MM.1S (cell line): ENCODE data around the gene MYOF.

Experiments
- DNase-seq: peaks from one replicate; pipeline ENCODE4 v3.0.0-alpha.2; 2015
- H2AFZ ChIP-seq: fragments of 300-600 bp; sonication (generic); 2 replicates; pipeline ENCODE4 v1.6.0; 2016; ENCODE audit warnings: antibody characterized with exemption, low read length
- H3F3A ChIP-seq: fragments of 300-600 bp; sonication (generic); 2 replicates; pipeline ENCODE4 v1.6.1; 2016; ENCODE audit warnings: mild to moderate bottlenecking, antibody characterized with exemption, low read length, moderate library complexity, mixed read lengths; ENCODE audit not compliant: insufficient read depth
- H3K27ac ChIP-seq: fragments of 300-600 bp; sonication (generic); 2 replicates; pipeline ENCODE4 v1.5.1; 2016; ENCODE audit warnings: mild to moderate bottlenecking, low read length
- H3K27me3 ChIP-seq: fragments of 300-600 bp; sonication (generic); replicated peaks from 2 replicates; pipeline ENCODE4 v1.6.0; 2016; ENCODE audit warnings: low read length; ENCODE audit not compliant: insufficient read depth
- H3K36me3 ChIP-seq: fragments of 300-600 bp; sonication (generic); replicated peaks from 2 replicates; pipeline ENCODE4 v1.6.1; 2016; ENCODE audit warnings: mild to moderate bottlenecking, low read length, mixed read lengths; ENCODE audit not compliant: insufficient read depth
- H3K4me1 ChIP-seq: fragments of 300-600 bp; sonication (generic); 2 replicates; pipeline ENCODE4 v1.6.1; 2016; ENCODE audit warnings: low read length, mixed read lengths
- H3K4me2 ChIP-seq: fragments of 300-600 bp; sonication (generic); 2 replicates; pipeline ENCODE4 v1.6.0; 2016; ENCODE audit warnings: low read depth, low read length
- H3K4me3 ChIP-seq: fragments of 300-600 bp; sonication (generic); 2 replicates; pipeline ENCODE4 v1.5.1; 2016; ENCODE audit warnings: low read length, mixed read lengths
- H3K79me2 ChIP-seq: fragments of 300-600 bp; sonication (generic); 2 replicates; pipeline ENCODE4 v1.6.1; 2016; ENCODE audit warnings: mixed run types, low read length, mixed read lengths
- H3K9ac ChIP-seq: fragments of 300-600 bp; sonication (generic); 2 replicates; pipeline ENCODE4 v1.6.1; 2016; ENCODE audit warnings: low read length, mixed read lengths
- H3K9me2 ChIP-seq: fragments of 300-600 bp; sonication (generic); replicated peaks from 2 replicates; pipeline ENCODE4 v1.6.1; 2016; ENCODE audit warnings: mild to moderate bottlenecking, low read length, mixed read lengths; ENCODE audit not compliant: insufficient read depth
- H3K9me3 ChIP-seq: fragments of 300-600 bp; sonication (generic); replicated peaks from 2 replicates; pipeline ENCODE4 v1.6.1; 2016; ENCODE audit warnings: mild to moderate bottlenecking, low read length, mixed read lengths; ENCODE audit not compliant: insufficient read depth
- H4K20me1 ChIP-seq: fragments of 300-600 bp; sonication (generic); 2 replicates; pipeline ENCODE4 v1.6.1; 2016; ENCODE audit warnings: mild to moderate bottlenecking, low read length, moderate library complexity, mixed read lengths; ENCODE audit not compliant: insufficient read depth
- EZH2 ChIP-seq: fragments of 300-600 bp; sonication (generic); optimal IDR thresholded peaks from 2 replicates; pipeline ENCODE3; 2017; ENCODE audit warnings: low read depth, mild to moderate bottlenecking, antibody characterized with exemption, low read length, mixed read lengths
- EZH2phosphoT487 ChIP-seq: fragments of 300-600 bp; sonication (generic); IDR thresholded peaks from 2 replicates; pipeline ENCODE4 v1.6.1; 2018; ENCODE audit warnings: antibody characterized with exemption, low read length
- TF ChIP-seq, protein P1 (sequence below): fragments of 300-600 bp; sonication (generic); IDR thresholded peaks from 2 replicates; pipeline ENCODE4 v1.5.1; 2016; ENCODE audit warnings: antibody characterized with exemption, low read length, mixed read lengths

The MYOF gene

DNA sequence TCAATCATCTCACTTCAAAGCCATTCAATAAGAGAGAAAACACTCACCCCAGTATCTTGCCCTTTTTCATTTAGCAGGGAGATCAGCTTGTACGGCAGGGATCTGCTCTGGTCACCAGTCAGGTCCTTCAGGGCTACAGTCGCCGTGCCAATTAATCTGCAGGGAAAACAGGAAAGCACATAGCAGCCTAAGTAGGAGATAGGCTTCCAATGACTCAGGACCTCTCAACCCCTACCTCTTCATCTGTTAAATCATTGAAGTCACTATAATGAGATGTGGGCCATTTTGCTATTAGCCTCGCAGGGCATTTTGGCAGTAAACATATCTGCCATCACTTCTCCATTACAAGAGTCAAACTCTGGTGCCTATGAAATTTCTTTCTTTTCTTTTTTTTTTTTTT, 50.8 kb downstream of the MYOF start:
- Histone ChIP-seq H3K9me3 (no peaks in the 10 kb centered on the region), H3K79me2 (no peaks in the 10 kb centered on the region), H3K9ac (no peak overlapping the region), H3K27me3 (no peaks in the 10 kb centered on the region), H3K9me2 (no peaks in the 10 kb centered on the region), H3K4me1 (no peaks in the 10 kb centered on the region), H2AFZ (no peak overlapping the region), H3K4me3 (no peak overlapping the region), H3K36me3 (no peaks in the 10 kb centered on the region), H3K27ac (no peak overlapping the region), H3F3A (no peaks in the 10 kb centered on the region), H3K4me2 (no peak overlapping the region), H4K20me1 (no peaks in the 10 kb centered on the region)
- TF ChIP-seq EZH2phosphoT487 = no peak
- TF ChIP-seq EZH2 = no peak
- TF ChIP-seq, protein P1, sequence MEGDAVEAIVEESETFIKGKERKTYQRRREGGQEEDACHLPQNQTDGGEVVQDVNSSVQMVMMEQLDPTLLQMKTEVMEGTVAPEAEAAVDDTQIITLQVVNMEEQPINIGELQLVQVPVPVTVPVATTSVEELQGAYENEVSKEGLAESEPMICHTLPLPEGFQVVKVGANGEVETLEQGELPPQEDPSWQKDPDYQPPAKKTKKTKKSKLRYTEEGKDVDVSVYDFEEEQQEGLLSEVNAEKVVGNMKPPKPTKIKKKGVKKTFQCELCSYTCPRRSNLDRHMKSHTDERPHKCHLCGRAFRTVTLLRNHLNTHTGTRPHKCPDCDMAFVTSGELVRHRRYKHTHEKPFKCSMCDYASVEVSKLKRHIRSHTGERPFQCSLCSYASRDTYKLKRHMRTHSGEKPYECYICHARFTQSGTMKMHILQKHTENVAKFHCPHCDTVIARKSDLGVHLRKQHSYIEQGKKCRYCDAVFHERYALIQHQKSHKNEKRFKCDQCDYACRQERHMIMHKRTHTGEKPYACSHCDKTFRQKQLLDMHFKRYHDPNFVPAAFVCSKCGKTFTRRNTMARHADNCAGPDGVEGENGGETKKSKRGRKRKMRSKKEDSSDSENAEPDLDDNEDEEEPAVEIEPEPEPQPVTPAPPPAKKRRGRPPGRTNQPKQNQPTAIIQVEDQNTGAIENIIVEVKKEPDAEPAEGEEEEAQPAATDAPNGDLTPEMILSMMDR = no peak
- no peak for DNase-seq

DNA sequence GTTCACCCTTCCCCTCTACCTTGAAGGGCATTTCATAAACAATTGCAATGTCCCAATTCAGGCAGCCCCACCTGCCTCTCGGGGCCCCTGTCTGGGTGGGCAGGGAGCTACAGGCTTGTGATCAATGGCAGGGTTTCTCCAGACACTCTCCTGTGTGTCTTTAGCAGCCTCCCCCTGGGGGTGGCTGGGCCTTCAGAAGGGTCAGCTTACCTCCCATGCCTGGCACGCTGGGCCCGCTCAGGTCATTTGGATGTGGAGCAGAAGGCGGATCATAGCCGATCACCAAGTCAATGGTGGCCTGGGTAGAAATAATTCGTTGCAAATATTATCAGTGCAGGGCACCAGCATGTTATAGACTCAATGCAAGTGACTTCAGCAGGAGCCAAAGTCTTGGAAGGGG, 56.3 kb downstream of the MYOF start:
- Histone ChIP-seq H3K27me3 (no peaks in the 10 kb centered on the region), H3K9me2 (no peaks in the 10 kb centered on the region), H3K4me2 (no peak overlapping the region), H3F3A (no peaks in the 10 kb centered on the region), H3K4me3 (no peak overlapping the region), H3K9ac (no peak overlapping the region), H3K27ac (no peak overlapping the region), H3K36me3 (no peaks in the 10 kb centered on the region), H4K20me1 (no peaks in the 10 kb centered on the region), H3K79me2 (no peaks in the 10 kb centered on the region), H3K9me3 (no peaks in the 10 kb centered on the region), H3K4me1 (no peaks in the 10 kb centered on the region), H2AFZ (no peak overlapping the region)
- TF ChIP-seq, protein P1 = no peak
- no peak for TF ChIP-seq EZH2phosphoT487
- no peak for DNase-seq

DNA sequence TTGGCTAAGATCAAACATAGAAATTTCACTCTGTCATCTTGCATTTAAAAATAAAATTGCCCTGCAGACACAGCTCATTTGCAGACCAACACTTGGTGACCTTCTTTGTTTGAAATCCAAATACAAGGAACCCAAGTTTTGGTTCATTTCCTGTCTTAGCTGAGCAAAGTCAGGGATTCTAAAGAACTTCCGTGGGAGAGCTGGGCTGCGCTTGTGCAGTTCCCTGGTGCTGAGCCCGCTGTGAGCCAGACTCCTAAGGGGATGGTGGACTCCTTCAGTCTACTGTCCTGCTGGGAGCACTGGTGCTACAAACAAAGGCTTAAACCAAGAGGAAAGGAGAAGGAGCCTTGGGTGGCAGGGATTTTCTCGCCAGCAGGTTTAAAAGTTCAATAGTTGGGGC, 60.0 kb downstream of the MYOF start:
- H2AFZ ChIP-seq = no peak overlapping the region
- DNase-seq = no peak
- H3K9me2 ChIP-seq = no peaks in the 10 kb centered on the region
- H3K27me3 ChIP-seq = no peaks in the 10 kb centered on the region
- H3F3A ChIP-seq = no peaks in the 10 kb centered on the region
- no peaks in the 10 kb centered on the region for H3K4me1 ChIP-seq
- TF ChIP-seq EZH2phosphoT487 (no peak), EZH2 (no peak)
- TF ChIP-seq, protein P1 = no peak
- H3K36me3 ChIP-seq = no peaks in the 10 kb centered on the region
- no peaks in the 10 kb centered on the region for H4K20me1 ChIP-seq
- no peak overlapping the region for H3K9ac ChIP-seq
- no peaks in the 10 kb centered on the region for H3K79me2 ChIP-seq
- no peak overlapping the region for H3K27ac ChIP-seq
- no peak overlapping the region for H3K4me2 ChIP-seq
- H3K4me3 ChIP-seq = no peak overlapping the region
- no peaks in the 10 kb centered on the region for H3K9me3 ChIP-seq
